ENCODE measurements around the gene SLC25A17.
"Not testable (repeated sequence)": the region's sequence is repeated elsewhere in the genome, so short reads cannot be mapped to it uniquely, and the experiment has no call there.

The SLC25A17 gene

GRCh38 chr22:40727964-40728615 is 91.1 kb downstream of the SLC25A17 start:
- FAIRE-seq (no peak), DNase-seq (ENCODE audit: insufficient read length, low spot score) (no peak)
- no peak for TF ChIP-seq POLR2A (IDR thresholded peaks at IDR 0.05; ENCODE audit: low read depth, low read length)

- no peak for TF ChIP-seq POLR2A (IDR thresholded peaks at IDR 0.05; ENCODE audit: low read depth, low read length)
- FAIRE-seq (no peak), DNase-seq (ENCODE audit: insufficient read length, low spot score) (no peak)
Observed at GRCh38 chr22:40727070-40727963, 91.8 kb downstream of the SLC25A17 start.

- DNase-seq (ENCODE audit: insufficient read length, low spot score) (no peak), FAIRE-seq (no peak)
- no peak for TF ChIP-seq POLR2A (IDR thresholded peaks at IDR 0.05; ENCODE audit: low read depth, low read length)
Observed at GRCh38 chr22:40726514-40726913, 92.6 kb downstream of the SLC25A17 start.

DNA sequence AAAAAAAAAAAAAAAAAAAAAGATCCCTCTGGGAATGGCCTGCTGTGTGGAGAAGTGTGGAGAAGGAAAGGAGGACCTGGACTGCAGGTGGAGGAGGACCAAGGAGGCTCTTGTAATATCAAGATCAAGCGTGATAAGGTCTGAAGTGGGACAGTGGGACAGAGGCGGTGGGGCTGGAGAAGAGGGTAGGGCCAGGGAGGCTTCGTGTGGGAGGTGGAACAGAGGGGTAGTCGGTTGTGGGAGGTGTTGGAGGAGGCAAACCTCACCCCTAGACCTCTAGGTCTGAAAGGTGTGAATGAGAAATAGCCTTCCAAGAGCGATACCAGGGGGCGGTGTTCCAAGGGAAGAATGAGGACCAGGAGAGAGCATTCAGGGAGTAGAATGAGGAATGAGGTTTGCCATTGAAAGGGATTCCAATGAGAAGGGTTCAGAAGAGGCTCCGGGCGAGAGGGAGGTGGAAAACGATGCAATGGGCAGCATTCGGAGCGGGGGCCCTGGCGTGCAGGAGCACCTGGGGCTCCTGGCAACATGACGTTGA is 95.7 kb downstream of the SLC25A17 start:
- FAIRE-seq: no peak
- TF ChIP-seq POLR2A (IDR thresholded peaks at IDR 0.05; ENCODE audit: low read depth, low read length): no peak
- DNase-seq (ENCODE audit: insufficient read length, low spot score): no peak

DNA sequence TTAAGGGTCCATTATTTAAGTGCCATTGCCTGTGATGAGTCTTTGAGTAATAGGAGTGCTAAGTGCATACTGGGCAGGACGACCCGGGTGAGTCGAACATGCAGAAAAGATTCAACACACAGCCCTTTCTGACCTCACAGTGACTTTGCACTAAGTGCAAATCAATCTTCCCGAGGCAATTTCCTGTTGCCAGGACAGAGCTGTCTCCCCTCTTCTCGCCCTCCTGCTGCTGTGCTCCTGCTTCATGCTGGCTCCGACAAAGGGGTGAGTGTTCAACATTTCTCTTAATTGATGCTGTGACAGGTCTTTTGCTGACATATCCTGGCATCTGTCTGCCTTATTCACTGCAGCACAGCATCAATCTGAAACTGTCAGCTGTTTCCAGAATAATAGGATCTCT is 97.9 kb downstream of the SLC25A17 start:
- peak; percentile 49 for DNase-seq (ENCODE audit: insufficient read length, low spot score)
- TF ChIP-seq POLR2A (IDR thresholded peaks at IDR 0.05; ENCODE audit: low read depth, low read length): no peak
- peak; percentile 90 for FAIRE-seq

- TF ChIP-seq POLR2A (IDR thresholded peaks at IDR 0.05; ENCODE audit: low read depth, low read length): no peak
- FAIRE-seq: no peak
- no peak for DNase-seq (ENCODE audit: insufficient read length, low spot score)
Observed at GRCh38 chr22:40720538-40721256, 98.4 kb downstream of the SLC25A17 start.

DNA sequence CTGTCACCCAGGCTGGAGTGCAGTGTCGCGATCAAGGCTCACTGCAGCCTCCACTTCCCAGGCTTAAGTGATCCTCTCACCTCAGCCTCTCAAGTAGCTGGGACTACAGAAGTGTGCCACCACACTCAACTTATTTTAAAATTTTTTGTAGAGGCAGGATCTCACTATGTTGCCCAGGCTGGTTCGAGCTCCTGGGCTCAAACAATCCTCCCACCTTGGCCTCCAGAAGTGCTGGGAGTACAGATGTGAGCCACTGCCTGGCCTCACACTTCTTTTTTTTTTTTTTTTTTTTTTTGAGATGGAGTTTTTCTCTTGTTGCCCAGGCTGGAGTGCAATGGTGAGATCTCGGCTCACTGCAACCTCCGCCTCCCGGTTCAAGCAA is 99.0 kb downstream of the SLC25A17 start:
- not testable (repeated sequence) for FAIRE-seq; DNase-seq (ENCODE audit: insufficient read length, low spot score)

All from H54 (cell line).